HG02981 (cell line): ENCODE measurements around the gene FLRT1.
"Not testable (repeated sequence)": the region's sequence is repeated elsewhere in the genome, so short reads cannot be mapped to it uniquely, and the experiment has no call there.

Source experiments
- ATAC-seq: cut with Tn5 transposase; IDR thresholded peaks from one replicate; pipeline ENCODE4 v1.9.1; 2021; ENCODE audit warnings: mild to moderate bottlenecking, moderate library complexity; ENCODE audit not compliant: unreplicated experiment

FLRT1 gene

DNA sequence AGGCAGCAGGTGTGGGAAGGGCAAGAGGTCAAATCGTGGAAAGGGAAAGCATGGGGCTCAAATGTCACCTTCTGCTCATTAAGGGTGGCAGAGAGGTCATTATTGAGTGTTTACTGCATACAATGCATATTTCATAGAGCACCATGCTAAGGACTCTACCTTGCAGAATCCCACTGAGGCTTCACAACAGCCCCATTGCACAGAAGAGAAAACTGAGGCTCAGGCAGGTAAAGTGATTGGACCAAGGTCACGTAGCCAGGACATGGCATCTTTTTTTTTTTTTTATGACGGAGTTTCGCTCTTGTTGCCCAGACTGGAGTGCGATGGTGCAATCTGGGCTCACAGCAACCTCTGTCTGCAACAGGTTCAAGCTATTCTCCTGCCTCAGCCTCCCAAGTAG lies 7.8 kb downstream of the FLRT1 start:
- ATAC-seq: no peak

DNA sequence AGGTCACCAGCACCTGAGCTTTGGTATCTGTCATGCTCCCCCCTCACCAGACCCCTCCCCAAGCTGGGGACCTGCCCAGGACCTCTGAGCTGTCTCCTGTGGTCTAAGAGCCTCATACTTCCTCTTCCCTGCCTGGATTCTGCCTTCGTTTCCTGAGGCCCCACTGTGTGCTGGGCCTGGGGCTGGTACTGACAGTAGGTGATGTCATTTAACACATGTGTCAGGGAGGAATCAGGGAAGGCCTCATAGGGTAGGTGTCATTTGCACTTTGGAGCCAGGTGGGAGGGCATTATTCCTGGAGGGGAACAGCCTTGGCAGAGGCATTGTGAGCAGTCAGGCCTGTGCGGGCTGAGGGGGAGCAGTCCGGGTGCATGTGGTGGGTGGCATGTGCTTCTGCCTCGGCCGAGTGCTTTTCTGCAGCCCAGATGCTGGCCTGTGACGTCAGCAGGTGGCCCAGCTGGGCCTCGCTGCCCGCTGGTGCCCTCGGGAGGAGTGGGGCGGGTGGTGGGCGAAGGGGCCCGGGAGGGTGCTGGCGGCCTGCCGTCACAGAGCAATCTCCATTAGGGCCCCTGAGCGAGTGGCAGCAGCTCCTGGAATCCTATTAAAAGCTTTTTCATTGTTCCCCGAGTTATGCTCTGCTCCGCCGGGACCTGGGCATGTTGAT lies 9.1 kb downstream of the FLRT1 start:
- no peak for ATAC-seq

DNA sequence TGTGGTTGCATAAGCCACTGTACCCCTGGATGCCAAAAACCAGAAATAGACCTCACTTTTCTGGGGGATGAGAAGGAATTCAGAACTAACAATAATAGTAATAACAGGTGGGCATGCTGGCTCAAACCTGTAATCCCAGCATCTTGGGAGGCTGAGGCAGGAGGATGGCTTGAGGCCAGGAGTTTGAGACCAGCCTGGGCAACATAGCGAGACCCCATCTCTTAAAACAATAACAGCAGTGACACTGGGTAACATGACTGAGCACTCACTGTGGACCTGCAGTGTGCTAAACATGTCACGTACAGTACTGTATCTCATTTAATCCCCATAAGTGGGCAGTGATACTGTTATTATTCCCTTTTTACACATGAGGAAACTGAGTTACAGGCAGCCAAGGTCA lies 10.0 kb downstream of the FLRT1 start:
- ATAC-seq: no peak

DNA sequence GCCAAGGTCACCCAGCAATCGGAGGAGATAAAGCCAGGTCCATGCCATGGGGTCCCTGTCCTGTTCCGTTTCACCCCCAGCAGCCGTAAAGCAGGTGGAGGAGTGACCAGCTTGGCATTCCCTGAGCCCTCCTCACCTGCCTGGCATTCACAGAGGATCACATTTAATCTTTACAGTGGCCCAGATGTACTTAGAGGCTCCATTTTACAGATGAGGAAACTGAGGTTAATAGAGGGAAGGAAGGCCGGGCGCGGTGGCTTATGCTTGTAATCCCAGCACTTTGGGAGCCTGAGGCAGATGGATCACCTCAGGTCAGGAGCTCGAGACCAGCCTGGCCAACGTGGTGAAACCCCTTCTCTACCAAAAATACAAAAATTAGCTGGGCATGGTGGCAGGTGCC lies 11.6 kb downstream of the FLRT1 start:
- ATAC-seq: not testable (repeated sequence)

DNA sequence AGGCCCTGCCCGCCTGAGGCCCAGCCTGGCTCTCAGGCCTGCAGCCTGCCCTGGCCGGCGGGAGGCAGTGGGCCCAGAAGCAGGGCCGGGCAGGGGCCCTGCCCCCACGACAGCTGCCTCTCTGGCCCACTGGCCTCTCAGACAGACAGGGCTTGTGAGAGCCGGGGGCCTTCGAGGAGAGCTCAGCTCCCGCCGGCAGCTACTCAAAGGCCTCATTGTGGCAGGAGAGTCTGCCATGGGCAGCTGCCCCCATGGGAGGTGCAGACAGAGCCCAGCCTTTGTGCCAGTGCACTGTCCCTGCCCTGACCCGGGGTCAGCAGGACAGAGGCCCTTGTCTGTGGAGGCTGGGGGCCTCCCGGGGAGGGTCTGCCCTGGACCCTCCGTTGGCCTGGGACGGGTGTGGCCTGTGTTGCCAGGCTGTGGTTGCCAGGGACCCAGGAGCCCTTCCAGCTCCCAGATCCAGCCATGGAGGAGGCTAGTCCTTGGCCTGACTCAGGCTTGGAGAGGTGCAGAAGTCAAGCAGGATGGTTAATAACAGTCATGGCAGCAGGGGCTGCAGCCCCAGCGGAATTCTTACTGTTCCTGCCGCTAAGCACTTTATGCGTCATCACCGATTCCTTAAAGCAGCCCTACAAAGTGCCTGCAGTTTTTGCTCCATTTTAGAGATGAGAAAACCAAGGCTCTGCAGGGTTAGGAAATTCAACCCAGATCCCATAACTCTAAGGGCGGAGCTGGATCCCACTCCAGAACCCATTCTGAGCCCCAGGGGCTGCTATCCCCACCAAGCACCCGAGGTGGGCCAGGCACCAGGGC lies 12.5 kb downstream of the FLRT1 start:
- ATAC-seq: no peak

DNA sequence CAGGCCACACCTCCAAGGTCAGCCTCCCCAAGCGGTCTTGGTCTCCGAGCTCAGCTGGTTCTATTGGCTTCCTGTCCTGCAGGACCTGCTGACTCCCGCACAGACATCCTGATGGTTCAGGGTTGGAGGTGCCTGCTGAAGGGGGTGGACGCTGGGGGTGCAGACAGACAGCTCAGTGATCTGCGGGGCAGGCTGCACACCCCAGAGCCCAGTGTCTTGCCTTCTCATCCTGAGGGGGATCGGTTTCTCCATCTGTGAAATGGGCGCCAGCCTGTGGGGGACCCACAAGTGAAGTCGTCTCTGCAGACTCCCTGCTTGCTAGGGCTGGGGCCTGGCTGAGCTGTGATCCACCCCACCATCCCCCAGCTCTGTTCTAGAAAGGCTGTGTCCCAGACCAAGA lies 13.8 kb downstream of the FLRT1 start:
- ATAC-seq: no peak

DNA sequence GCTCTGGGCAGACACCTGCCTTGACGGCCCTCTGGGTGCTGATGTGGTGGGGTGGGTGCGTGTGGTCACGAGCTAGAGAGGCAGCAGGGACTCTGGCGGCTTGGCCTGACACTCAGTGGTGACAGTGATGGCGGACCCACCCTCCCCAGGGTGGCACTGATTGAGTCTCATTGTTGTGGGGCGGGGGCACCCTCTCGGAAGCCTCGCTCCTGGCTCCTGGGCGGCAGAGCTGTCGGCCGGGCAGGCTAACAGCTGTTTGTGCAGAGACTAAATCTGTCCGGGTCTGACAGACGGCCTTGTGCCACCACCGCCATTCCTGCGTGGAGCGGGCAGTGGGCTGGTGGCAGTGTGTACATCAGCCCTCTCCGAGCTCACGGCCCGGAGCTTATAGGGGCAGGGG lies 15.6 kb downstream of the FLRT1 start:
- ATAC-seq: no peak

DNA sequence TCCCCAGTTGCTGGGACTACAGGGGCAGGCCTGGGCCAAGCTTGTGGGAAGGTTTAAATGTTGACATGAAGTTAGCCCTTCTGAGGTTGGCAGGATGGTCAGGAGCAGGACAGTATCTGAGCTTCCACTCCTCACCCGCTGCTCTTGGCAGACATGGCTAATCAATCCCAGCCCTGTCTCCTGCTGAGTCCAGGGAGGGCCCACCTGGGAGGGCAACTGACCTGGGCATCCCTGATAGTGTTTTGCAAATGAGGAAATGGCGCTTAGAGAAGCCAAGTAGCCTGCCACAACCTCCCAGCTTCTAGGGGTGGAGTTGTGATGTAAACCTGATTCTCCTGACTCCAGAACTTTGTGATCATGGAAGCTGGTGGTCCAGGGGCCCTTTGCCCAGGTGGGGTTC lies 16.7 kb downstream of the FLRT1 start:
- ATAC-seq: no peak

DNA sequence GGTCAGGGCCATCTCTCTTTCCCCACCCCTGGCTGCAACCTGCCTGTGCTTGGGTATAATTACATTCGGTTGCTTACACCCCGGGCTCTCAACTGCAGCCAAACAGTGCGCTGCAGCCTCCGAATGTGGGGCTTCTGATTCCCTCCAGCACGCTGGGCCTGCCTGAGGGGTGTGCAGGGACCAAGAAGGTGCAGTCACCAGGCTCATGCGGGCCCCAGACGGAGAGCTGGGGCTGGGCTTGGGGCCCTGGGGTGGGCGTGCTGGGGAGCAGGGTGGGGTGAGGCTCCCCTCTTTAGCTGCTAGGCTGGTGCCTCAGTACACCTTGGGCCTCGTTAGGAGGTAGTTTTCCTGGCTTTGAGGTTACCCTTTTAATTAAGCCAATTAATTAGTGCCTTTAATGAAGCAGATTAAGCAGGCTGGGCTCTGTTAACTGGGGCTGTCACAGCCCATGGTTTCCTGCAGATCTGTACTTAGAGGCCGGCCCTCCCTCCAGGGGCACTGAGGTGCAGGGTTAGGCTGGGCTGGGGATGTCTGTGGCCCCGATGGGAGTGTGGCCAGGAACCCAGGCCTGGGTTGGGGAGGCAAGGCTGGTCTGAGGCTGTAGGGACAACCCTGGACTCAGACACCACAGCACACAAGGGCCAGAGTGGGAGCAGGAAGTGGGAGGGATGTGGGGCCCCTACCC lies 17.3 kb downstream of the FLRT1 start:
- no peak for ATAC-seq

DNA sequence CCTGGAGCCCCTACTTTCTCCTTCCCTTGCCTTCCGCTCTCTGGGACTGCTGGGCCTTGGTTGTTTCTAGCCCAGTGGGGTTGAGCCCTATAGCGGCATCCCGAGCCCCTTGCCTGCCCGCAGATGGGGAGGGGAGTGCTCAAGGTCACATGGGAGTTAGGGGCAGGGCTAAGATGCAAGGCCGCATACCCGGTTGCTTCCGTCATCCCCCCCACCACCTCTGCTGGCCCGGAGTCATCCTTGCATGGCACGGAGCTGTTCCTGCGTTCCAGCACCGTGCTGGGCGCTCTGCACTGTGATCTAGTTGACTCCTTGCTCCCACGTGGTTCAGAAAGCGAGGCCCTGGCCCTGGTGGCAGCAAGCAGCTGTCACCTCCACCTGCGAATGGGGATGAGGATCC lies 18.0 kb downstream of the FLRT1 start:
- ATAC-seq: no peak

DNA sequence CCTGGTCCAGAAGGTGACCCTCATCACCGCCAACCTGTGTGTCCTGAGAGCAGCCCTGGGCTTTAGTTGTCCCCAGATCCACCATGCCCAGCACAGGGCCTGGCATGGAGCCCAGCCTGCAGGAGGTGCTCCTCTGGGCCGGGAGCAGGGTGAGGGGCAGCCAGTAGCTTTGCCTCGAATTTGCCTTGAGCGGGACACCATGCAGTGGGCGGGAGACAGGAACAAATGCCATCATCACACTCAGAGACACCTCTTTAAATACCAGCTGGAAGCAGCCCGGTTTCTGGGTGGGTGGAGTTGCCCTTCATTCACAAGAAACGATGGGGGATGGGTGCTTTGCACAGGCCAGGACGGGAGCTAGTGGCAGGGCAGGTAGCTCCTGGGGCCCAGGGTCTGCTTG lies 19.3 kb downstream of the FLRT1 start:
- no peak for ATAC-seq

DNA sequence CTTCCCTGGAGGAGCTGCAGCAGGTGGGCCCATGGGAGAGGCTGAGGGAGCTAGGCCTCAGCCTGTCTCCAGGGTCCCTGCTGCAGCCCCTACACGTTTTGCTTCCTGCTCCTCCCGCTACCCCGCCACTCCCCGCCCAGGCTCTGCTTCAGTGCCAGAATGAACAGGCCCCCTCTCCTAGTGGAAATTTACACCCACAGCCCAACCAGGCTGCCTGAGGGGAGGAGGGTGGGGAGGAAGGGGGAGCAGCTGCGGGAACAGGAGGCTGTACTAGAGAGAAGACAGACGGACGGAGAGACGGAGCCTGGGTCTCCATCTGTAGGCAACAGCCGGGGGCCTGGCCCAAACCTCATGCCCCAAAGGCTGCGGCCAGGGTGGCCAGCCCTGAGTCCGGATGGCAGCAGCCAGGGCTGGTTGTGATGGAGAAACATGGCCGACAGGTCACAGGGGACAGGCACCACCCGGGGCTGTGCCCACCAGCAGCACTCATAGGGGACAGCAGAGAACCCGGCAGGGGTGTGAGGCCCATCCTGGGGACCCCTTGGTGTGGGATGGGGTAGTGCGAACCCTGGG lies 20.6 kb downstream of the FLRT1 start:
- no peak for ATAC-seq

DNA sequence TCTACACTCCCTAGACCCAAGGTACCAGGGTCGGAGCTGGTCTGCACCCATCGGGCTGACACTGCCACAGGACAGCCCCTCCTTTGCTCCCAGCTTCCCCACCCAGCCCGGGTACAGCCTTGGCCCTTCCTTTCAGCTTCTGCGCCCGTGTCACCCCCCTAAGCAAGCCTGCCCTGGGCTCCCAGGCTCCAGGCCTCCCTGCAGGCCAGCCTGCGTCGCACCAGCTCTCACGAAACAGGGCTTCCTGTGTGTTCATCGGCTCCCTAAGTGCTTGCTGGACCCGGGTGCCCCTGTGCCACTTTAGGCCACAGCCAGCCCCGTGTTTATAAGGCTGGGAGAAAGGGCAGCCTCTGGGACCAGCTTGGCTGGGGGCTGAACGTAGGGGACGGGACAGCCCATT lies 21.1 kb downstream of the FLRT1 start:
- no peak for ATAC-seq

DNA sequence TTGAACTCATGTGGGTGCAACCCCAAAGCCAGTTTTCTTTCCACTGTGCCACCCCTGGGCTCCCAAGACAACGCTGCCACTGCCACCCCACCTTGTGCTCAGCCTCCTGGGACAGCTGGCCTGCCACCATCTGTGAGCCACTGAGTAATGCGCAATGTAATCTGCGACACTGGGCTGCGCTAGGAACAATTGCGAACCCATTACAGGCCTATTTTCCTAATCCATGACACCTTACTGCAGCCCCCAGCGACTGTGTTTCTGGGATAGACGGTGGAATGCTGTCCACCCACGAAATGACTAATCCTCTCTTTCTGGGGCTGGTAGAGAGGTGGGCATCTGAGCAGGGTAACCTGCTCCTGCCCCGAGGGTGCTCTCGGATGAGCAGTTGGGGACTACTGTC lies 22.2 kb downstream of the FLRT1 start:
- ATAC-seq: no peak

DNA sequence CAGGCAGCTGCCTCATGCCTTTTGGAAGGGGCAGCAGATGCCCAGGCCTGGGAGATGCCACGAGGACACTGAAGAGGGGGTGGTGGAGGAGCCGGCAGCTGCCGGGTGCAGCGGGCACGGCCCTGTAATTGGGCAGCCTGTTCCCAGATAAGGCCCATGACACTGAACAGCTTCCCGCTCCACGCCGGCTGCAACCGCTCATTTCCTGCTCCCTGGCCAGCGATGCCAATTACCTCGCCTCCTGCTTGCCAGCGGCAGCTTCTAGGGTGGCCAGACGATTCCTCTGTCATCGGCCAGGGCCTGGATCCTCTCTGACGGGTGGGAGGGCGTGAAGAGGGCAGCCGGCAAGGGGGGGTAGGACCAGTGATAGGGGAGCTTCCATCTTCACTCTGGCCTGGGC lies 22.8 kb downstream of the FLRT1 start:
- no peak for ATAC-seq

DNA sequence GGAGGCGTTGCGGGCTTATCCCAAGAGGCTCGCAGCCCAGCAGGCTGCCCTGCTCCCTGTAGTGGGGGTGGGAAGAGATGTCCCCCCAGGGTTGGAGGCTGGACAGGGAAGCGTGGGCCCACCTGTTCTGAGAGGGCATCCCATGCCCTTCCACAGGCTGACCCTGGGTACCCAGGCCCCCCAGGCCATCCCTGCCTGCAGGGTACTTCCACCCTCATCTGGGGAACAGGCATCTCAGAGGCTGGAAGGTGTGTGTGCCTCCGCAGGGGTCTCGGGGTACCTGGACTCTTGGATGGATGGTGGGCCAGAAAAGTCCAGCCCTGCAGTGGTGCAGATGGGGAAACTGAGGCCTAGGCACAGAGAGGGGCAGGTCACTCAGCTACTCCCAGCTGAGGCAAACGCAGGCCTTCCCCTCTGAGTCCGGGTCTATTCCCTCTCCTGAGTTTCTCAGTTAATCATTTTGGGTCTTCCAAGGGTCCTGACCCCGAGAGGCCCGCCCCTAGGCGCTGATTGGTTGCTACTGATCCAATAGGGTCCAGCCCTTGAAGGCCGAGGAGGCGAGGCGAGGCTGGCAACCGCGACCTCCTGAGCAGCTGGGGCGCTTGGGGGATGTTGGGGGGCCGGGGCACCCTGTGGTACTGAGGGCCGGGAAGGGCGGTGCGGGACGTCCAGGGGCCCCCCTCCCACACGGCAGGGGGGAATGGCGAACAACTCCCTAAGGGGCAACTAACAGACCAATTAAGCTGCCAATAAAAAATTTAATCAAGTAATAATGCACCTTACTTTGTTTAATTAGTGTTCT lies 23.8 kb downstream of the FLRT1 start:
- ATAC-seq: no peak

DNA sequence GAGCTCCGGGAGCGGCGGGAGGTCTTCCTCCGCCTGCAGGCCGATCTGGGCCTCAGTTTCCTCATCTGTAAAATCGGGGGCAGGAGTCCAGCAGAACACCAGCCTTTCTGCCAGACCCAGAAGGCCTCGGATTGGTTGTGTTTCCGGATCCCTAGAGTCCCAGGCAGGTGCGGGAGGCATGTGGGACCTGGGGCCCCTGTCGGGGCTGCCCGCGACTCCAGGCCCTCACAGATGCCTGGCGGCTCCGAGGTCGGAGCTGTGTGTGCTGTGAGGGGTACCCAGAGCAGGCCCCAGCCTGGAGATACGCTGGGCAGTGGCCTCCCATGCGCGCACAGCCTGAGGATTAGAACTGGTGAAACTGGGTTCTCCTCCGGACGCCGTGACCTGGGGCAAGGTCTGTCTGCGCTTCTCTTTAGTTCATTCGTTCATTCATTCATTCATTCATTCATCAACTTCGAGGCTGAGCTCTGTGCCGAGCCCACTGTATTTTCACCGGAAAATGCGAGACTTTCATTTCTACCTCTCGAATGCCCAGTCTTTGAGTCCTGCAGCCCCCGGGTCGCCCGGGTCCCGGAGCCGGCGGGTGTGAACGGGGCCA lies 24.6 kb downstream of the FLRT1 start:
- no peak for ATAC-seq

DNA sequence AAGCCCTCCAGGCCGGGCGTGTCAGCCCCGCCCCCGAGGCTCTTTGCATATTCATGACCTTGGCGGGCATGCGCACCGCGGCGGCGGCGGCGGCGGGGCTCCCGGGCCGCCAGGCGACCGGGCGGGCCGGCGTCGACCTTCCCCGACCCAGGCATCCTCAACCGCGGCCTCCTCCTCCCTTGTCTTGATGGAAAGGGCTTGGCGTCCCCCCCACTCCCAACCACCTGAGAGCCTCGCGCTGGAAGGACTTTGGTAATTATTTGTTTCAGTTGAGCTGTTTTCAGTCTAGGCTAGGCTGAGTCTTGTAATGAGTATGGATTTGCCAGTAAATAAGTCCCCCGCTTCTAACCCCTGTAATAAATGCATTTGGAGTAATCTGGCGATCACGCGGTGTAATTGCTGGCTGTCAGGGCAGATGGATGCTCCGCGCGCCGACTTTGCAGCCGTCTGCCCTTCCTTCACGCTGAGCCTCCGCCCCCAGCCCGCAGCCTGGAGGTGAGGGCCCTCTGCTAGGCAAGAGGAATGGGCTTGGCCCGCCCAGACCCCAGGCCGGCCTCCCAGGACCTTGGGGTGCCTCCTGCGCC lies 25.2 kb downstream of the FLRT1 start:
- ATAC-seq: no peak

DNA sequence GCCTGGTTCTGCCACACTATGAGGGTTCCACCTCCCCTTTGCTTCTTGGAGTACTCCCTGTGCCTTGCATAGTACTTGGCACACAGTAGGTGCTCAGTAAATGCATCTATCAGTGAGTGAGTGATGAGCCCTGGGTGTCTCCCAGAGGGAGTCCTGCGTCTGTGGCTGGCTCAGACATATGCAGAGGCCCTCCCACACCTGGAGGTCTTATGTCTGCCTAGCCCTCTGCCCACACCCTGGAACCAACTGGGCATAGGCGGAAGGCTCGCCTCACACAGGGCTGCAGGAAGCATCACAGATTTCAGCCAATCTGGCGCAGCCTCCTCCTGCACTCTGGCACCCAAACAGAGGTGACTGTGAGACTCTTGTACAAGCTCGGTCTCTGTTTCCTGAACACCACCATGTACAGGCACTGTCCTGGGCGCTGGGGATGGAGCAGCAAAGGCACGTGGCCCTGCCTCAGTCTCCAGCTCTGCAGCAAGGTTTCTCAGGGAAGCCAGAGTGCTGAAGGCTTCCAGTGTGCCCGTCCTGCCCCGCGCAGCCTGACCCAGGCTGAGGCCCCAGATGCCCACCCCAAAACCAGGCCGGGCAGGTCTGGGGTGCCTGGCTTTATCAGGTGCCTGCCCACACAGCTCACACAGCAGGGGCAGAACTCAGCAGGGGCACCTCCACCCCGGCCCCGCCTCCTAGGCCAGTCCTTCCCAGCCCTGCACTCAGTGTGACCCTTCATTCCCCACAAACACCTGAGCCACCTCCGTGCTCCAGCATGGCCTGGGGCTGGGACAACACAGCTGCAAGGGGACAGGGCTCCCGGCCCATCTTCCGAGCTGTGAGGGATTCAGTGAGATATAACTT lies 26.7 kb downstream of the FLRT1 start:
- no peak for ATAC-seq
